Measurements from ENCODE around the gene PROX1. TPM values are rescaled to one million over a fixed set of nuclear protein-coding genes. Genes with fewer than 3 reads are reported as not detected.

Gene PROX1
- total and polyA plus RNA-seq, 2 of the 4 experiments (the other 2 are of a cell fraction), result under 0.01 to 0.02 TPM

DNA sequence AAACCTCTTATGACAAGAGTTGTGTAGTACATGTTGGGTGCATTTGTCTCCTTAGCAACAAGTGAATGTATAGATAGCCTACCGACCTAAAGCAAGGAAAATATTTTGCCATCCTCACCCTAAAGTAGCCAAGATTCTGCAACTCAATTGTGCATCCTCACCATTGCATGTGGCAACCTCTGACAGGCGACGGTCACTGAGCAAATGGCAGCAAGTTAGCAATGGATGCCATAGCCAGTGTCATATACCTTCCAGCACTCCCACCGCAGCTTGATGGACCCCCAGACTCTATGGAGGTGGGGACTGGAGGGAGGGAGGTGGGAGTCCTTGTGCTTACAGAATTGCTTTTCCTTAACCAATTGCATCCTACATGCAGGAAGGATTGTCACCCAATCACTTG, 17.0 kb downstream of the PROX1 start:
- Histone ChIP-seq H3K27me3 (ENCODE audit: control insufficient read depth, insufficient read depth, low read length) (no peaks in the 10 kb centered on the region; the same call in 1 of the 2 replicates), H3K36me3 (ENCODE audit: control insufficient read depth, insufficient read depth, low read length) (no peaks in the 10 kb centered on the region), H3K9ac (ENCODE audit: low read depth, low read length) (no peak overlapping the region), H3K9me3 (ENCODE audit: control insufficient read depth, insufficient read depth, low read length) (no peaks in the 10 kb centered on the region), H4K5ac (ENCODE audit: low read depth, low read length) (no peak overlapping the region), H4K8ac (ENCODE audit: low read depth in 2 of 2, low read length in 2 of 2) (no peak overlapping the region), H2BK15ac (ENCODE audit: low read depth, low read length) (no peak overlapping the region), H3K14ac (replicated peaks; ENCODE audit: low read depth, low read length) (no peak overlapping the region), H3K18ac (ENCODE audit: low read depth, low read length) (no peak overlapping the region), H2BK20ac (ENCODE audit: low read depth, low read length) (no peak overlapping the region), H3K4me1 (ENCODE audit: control insufficient read depth, insufficient read depth, low read length) (no peaks in the 10 kb centered on the region), H3K4me3 (ENCODE audit: insufficient read depth, low read depth, low read length) (no peak overlapping the region), H2BK120ac (ENCODE audit: low read depth, low read length) (no peak overlapping the region), H2AK5ac (ENCODE audit: low read depth, low read length) (no peak overlapping the region), H4K91ac (ENCODE audit: insufficient read depth, low read depth, low read length) (no peak overlapping the region), H3K79me1 (ENCODE audit: low read depth in 1 of 2, low read length in 2 of 2) (no peaks in the 10 kb centered on the region), H3K9me1 (ENCODE audit: insufficient read depth, low read length) (no peaks in the 10 kb centered on the region), H3K27ac (ENCODE audit: insufficient read depth, low read length) (no peak overlapping the region), H3K56ac (ENCODE audit: extremely low read depth, insufficient read depth, low read length) (no peak overlapping the region), H3K4ac (ENCODE audit: low read depth, low read length) (no peak overlapping the region), H2BK5ac (ENCODE audit: low read depth, low read length, poor library complexity, severe bottlenecking) (no peak overlapping the region), H4K20me1 (ENCODE audit: insufficient read depth, low read length) (no peaks in the 10 kb centered on the region), H3K4me2 (ENCODE audit: low read depth, low read length) (no peak overlapping the region), H3K23ac (ENCODE audit: low read depth, low read length) (no peak overlapping the region), H2AK9ac (replicated peaks; ENCODE audit: low read depth, low read length, poor library complexity) (no peak overlapping the region), H2AFZ (replicated peaks; ENCODE audit: low read length, poor library complexity) (no peak overlapping the region)
- dilution Hi-C loops (cut with HindIII; ENCODE audit: low sequenced_read_pairs, unreplicated experiment) (no loop called here), intact Hi-C loops (cut with micrococcal nuclease) (no loop called here), in situ Hi-C loops (cut with MboI; ENCODE audit: low sequenced_read_pairs) (no loop called here)
- ChIA-PET CTCF (no interaction called here), POLR2A (ENCODE audit: unreplicated experiment) (no interaction called here)
- no TSS peak for BruUV-seq (replicated peaks)
- no peak for ATAC-seq (ENCODE audit: low read depth)
- no peak for DNase-seq
- WGBS, 2 experiments (ENCODE audit: extremely low coverage in 2 of 2, insufficient read length in 1 of 2), result no CpG with 5 or more reads among the region's 4 CpGs
- no peak for TF ChIP-seq MXI1 (IDR thresholded peaks at IDR 0.05; ENCODE audit: borderline replicate concordance, low read depth, low read length)
- TF ChIP-seq MAZ (IDR thresholded peaks at IDR 0.05; ENCODE audit: borderline replicate concordance, low read depth, low read length), result no peak
- no peak for TF ChIP-seq CHD1 (IDR thresholded peaks at IDR 0.05; ENCODE audit: low read depth, low read length)
- TF ChIP-seq FOS (IDR thresholded peaks at IDR 0.05; ENCODE audit: low read depth, low read length), result no peak
- TF ChIP-seq, protein P1, sequence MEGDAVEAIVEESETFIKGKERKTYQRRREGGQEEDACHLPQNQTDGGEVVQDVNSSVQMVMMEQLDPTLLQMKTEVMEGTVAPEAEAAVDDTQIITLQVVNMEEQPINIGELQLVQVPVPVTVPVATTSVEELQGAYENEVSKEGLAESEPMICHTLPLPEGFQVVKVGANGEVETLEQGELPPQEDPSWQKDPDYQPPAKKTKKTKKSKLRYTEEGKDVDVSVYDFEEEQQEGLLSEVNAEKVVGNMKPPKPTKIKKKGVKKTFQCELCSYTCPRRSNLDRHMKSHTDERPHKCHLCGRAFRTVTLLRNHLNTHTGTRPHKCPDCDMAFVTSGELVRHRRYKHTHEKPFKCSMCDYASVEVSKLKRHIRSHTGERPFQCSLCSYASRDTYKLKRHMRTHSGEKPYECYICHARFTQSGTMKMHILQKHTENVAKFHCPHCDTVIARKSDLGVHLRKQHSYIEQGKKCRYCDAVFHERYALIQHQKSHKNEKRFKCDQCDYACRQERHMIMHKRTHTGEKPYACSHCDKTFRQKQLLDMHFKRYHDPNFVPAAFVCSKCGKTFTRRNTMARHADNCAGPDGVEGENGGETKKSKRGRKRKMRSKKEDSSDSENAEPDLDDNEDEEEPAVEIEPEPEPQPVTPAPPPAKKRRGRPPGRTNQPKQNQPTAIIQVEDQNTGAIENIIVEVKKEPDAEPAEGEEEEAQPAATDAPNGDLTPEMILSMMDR (conservative IDR thresholded peaks at IDR 0.05; ENCODE audit: low read depth, low read length), result no peak
- TF ChIP-seq, protein P2, sequence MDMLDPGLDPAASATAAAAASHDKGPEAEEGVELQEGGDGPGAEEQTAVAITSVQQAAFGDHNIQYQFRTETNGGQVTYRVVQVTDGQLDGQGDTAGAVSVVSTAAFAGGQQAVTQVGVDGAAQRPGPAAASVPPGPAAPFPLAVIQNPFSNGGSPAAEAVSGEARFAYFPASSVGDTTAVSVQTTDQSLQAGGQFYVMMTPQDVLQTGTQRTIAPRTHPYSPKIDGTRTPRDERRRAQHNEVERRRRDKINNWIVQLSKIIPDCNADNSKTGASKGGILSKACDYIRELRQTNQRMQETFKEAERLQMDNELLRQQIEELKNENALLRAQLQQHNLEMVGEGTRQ (IDR thresholded peaks at IDR 0.05; ENCODE audit: low read depth, low read length), result no peak
- TF ChIP-seq RFX5 (IDR thresholded peaks at IDR 0.05; ENCODE audit: low read depth, low read length), result no peak
- TF ChIP-seq RCOR1 (IDR thresholded peaks at IDR 0.05; ENCODE audit: insufficient replicate concordance, low read length), result no peak
- TF ChIP-seq, protein P3, sequence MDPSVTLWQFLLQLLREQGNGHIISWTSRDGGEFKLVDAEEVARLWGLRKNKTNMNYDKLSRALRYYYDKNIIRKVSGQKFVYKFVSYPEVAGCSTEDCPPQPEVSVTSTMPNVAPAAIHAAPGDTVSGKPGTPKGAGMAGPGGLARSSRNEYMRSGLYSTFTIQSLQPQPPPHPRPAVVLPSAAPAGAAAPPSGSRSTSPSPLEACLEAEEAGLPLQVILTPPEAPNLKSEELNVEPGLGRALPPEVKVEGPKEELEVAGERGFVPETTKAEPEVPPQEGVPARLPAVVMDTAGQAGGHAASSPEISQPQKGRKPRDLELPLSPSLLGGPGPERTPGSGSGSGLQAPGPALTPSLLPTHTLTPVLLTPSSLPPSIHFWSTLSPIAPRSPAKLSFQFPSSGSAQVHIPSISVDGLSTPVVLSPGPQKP (IDR thresholded peaks at IDR 0.05; ENCODE audit: borderline replicate concordance, low read depth, low read length), result no peak
- no peak for TF ChIP-seq NFE2L2 (IDR thresholded peaks at IDR 0.05; ENCODE audit: low read depth, low read length)
- no peak for TF ChIP-seq POLR2A (IDR thresholded peaks at IDR 0.05; ENCODE audit: low read depth, low read length)
- no peak for TF ChIP-seq RAD21 (IDR thresholded peaks at IDR 0.05; ENCODE audit: low read length)
- no peak for TF ChIP-seq BHLHE40 (IDR thresholded peaks at IDR 0.05; ENCODE audit: low read depth, low read length)
- no peak for TF ChIP-seq SMC3 (IDR thresholded peaks at IDR 0.05; ENCODE audit: low read depth, low read length)
- no peak for TF ChIP-seq MAFK (IDR thresholded peaks at IDR 0.05; ENCODE audit: low read depth, low read length)
- no peak for TF ChIP-seq CEBPB (IDR thresholded peaks at IDR 0.05; ENCODE audit: low read depth, low read length)

All from IMR-90 (cell line).